Measurements from ENCODE around the gene KRT33A.

DNA sequence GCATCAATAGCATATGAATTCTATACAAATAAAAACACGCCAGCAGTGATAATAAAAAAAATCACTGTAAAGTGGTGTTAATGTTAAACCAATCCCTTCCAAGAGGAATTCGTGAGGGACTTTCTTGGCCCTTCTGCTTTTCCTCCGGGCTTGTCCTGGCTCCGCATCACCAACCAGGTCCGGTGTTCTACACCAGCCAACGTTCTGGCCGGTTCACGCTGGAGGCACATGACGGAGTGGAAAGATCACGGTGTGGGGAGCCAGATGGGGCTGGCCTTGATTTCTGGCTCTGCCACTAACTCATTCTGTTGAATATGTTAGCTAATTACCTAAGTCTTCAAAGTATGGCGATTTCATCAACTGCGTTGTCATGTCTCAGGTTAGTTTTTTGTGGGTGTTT is 46.5 kb downstream of the KRT33A start:
- TF ChIP-seq POLR2A (IDR thresholded peaks at IDR 0.05) (no peak), CTCF (IDR thresholded peaks at IDR 0.05 in 8 of 11, conservative IDR thresholded peaks at IDR 0.05 in 3 of 11) (no peak), POLR2AphosphoS5 (IDR thresholded peaks at IDR 0.05) (no peak)
